Neural progenitor cell (in vitro differentiated cells): ENCODE results near the gene PRXL2A. TPM values are rescaled to one million over a fixed set of nuclear protein-coding genes. Genes with fewer than 3 reads are reported as not detected.
"Not testable (repeated sequence)": the region's sequence is repeated elsewhere in the genome, so short reads cannot be mapped to it uniquely, and the experiment has no call there.

ENCODE experiments used
- DNase-seq: peaks from one replicate; pipeline ENCODE4 v3.0.0-alpha.2; 2016; ENCODE audit warnings: low spot score
- H2AFZ ChIP-seq: fragments of 200-600 bp; sonication (generic); replicated peaks from 2 replicates; pipeline ENCODE4 v1.6.1; 2016; ENCODE audit warnings: antibody characterized with exemption
- H3F3A ChIP-seq: fragments of 200-600 bp; sonication (generic); 2 replicates; pipeline ENCODE4 v1.6.1; 2016; ENCODE audit warnings: antibody characterized with exemption, low read depth
- H3K27ac ChIP-seq: fragments of 200-600 bp; sonication (generic); 2 replicates; pipeline ENCODE4 v1.5.1; 2016; ENCODE audit warnings: mild to moderate bottlenecking
- H3K27me3 ChIP-seq: fragments of 200-600 bp; sonication (generic); 2 replicates; pipeline ENCODE4 v1.6.1; 2016; ENCODE audit warnings: mild to moderate bottlenecking, moderate library complexity
- H3K36me3 ChIP-seq: fragments of 200-600 bp; sonication (generic); 2 replicates; pipeline ENCODE4 v1.5.1; 2016
- H3K4me1 ChIP-seq: fragments of 200-600 bp; sonication (generic); 2 replicates; pipeline ENCODE4 v1.6.1; 2016; ENCODE audit warnings: mixed run types
- H3K4me2 ChIP-seq: fragments of 200-600 bp; sonication (generic); 2 replicates; pipeline ENCODE4 v1.6.1; 2016
- H3K4me3 ChIP-seq: fragments of 200-600 bp; sonication (generic); 2 replicates; pipeline ENCODE4 v1.5.1; 2016
- H3K79me2 ChIP-seq: fragments of 200-600 bp; sonication (generic); 2 replicates; pipeline ENCODE4 v1.6.1; 2016; ENCODE audit warnings: low read depth
- H3K9ac ChIP-seq: fragments of 200-600 bp; sonication (generic); 2 replicates; pipeline ENCODE4 v1.6.1; 2016
- H3K9me3 ChIP-seq: fragments of 200-600 bp; sonication (generic); 2 replicates; pipeline ENCODE4 v1.5.1; 2016; ENCODE audit warnings: low read depth
- H4K20me1 ChIP-seq: fragments of 200-600 bp; sonication (generic); 2 replicates; pipeline ENCODE4 v1.6.1; 2016; ENCODE audit warnings: low read depth
- H3K27ac Mint-ChIP-seq: 3 replicates; pipeline ENCODE4 v1.8.0; 2021; ENCODE audit warnings: mixed read lengths
- H3K27me3 Mint-ChIP-seq: 2 replicates; pipeline ENCODE4 v1.8.0; 2022; ENCODE audit warnings: low read depth, mild to moderate bottlenecking, inconsistent platforms, moderate library complexity, mixed read lengths; ENCODE audit not compliant: insufficient read depth
- H3K36me3 Mint-ChIP-seq: 3 replicates; pipeline ENCODE4 v1.8.0; 2021; ENCODE audit warnings: mixed read lengths
- H3K4me1 Mint-ChIP-seq: 3 replicates; pipeline ENCODE4 v1.8.0; 2021; ENCODE audit warnings: mixed read lengths
- H3K4me3 Mint-ChIP-seq: 3 replicates; pipeline ENCODE4 v1.8.0; 2021; ENCODE audit warnings: mild to moderate bottlenecking, moderate library complexity, mixed read lengths
- H3K9me3 Mint-ChIP-seq: 3 replicates; pipeline ENCODE4 v1.8.0; 2020; ENCODE audit warnings: mixed read lengths
- EZH2 ChIP-seq: fragments of 200-600 bp; sonication (generic); IDR thresholded peaks from 2 replicates; pipeline ENCODE4 v1.6.1; 2017; ENCODE audit warnings: antibody characterized with exemption, mild to moderate bottlenecking, moderate library complexity
- EZH2phosphoT487 ChIP-seq: fragments of 200-600 bp; sonication (generic); IDR thresholded peaks from 2 replicates; pipeline ENCODE4 v1.6.1; 2017; ENCODE audit warnings: antibody characterized with exemption
- total RNA-seq: library from RNA; depleted of rRNA; stranded (reverse); fragments of >200 nt; gene quantifications from 2 replicates; pipeline ENCODE4 v1.2.3, GENCODE V29; 2015; ENCODE audit warnings: low replicate concordance
- TF ChIP-seq, protein P1 (sequence below): fragments of 200-600 bp; sonication (generic); IDR thresholded peaks from 2 replicates; pipeline ENCODE4 v1.5.1; 2017; ENCODE audit warnings: antibody characterized with exemption, mild to moderate bottlenecking

Gene PRXL2A
- total RNA-seq, 1 donor from 2014 or later, result 107 TPM

DNA sequence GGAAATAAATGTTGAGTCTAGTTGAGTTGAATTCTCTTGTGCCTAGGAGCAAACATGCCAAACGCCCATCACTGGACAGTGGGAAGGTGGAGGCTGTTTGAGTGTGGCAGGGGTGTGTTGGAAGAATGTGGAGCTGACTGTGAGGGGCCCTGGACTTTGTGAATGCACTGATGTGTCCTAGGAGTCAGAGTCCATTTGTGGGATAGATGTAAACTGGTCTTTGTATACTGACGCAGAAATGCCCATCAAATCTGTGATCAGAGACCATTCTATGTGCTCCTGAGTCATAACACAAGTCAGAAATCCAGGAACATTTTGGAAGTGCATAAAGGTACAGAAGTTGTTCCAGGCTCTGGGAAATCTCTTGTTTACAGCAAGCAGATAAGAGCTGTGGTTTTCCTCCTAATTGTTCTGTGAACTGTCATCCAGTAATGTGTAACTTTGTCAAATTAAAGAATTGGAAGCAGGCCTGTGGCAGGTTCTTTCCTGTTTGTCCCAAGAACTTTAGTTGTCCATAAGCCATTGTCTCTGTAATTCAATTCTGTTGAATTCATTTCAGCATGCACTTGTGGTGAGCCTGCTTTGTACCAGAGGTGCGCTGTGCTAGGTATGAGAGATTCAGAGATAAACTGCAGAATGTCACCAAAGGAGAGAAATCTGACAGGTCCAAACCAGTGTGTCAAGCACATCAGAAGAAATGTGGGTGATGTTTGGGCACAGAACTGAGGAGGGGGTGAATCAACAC is 7.6 kb downstream of the PRXL2A start:
- Mint-ChIP-seq H3K4me1 (peaks cover 66% of the 10 kb centered on the region), H3K36me3 (peaks cover 29% of the 10 kb centered on the region), H3K4me3 (peak overlapping the region; percentile 14), H3K9me3 (no peaks in the 10 kb centered on the region), H3K27me3 (no peaks in the 10 kb centered on the region), H3K27ac (peak overlapping the region; percentile 57)
- Histone ChIP-seq H2AFZ (no peak overlapping the region), H3K4me3 (no peak overlapping the region), H4K20me1 (peaks cover 100% of the 10 kb centered on the region), H3K4me1 (peaks cover 67% of the 10 kb centered on the region), H3K4me2 (peak overlapping the region; percentile 68), H3K36me3 (no peaks in the 10 kb centered on the region), H3K79me2 (peaks cover 98% of the 10 kb centered on the region), H3F3A (peaks cover 13% of the 10 kb centered on the region), H3K27ac (no peak overlapping the region), H3K9ac (no peak overlapping the region), H3K27me3 (no peaks in the 10 kb centered on the region), H3K9me3 (no peaks in the 10 kb centered on the region)
- no peak for DNase-seq
- TF ChIP-seq EZH2phosphoT487, result no peak
- no peak for TF ChIP-seq EZH2
- TF ChIP-seq, protein P1, sequence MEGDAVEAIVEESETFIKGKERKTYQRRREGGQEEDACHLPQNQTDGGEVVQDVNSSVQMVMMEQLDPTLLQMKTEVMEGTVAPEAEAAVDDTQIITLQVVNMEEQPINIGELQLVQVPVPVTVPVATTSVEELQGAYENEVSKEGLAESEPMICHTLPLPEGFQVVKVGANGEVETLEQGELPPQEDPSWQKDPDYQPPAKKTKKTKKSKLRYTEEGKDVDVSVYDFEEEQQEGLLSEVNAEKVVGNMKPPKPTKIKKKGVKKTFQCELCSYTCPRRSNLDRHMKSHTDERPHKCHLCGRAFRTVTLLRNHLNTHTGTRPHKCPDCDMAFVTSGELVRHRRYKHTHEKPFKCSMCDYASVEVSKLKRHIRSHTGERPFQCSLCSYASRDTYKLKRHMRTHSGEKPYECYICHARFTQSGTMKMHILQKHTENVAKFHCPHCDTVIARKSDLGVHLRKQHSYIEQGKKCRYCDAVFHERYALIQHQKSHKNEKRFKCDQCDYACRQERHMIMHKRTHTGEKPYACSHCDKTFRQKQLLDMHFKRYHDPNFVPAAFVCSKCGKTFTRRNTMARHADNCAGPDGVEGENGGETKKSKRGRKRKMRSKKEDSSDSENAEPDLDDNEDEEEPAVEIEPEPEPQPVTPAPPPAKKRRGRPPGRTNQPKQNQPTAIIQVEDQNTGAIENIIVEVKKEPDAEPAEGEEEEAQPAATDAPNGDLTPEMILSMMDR, result no peak

GRCh38 chr10:80416479-80417098 is 8.2 kb downstream of the PRXL2A start:
- H3K4me1 ChIP-seq, result peaks cover 63% of the 10 kb centered on the region
- peaks cover 3% of the 10 kb centered on the region for H3K36me3 ChIP-seq
- Mint-ChIP-seq H3K27me3 (no peaks in the 10 kb centered on the region), H3K4me3 (peak overlapping the region; percentile 14), H3K27ac (peak overlapping the region; percentile 57), H3K4me1 (peaks cover 64% of the 10 kb centered on the region), H3K36me3 (peaks cover 27% of the 10 kb centered on the region), H3K9me3 (no peaks in the 10 kb centered on the region)
- H3K79me2 ChIP-seq, result peaks cover 92% of the 10 kb centered on the region
- peak overlapping the region; percentile 68 for H3K4me2 ChIP-seq
- no peak overlapping the region for H3K9ac ChIP-seq
- H4K20me1 ChIP-seq, result peaks cover 100% of the 10 kb centered on the region
- peak overlapping the region; percentile 5 for H3K4me3 ChIP-seq
- peaks cover 13% of the 10 kb centered on the region for H3F3A ChIP-seq
- no peak overlapping the region for H3K27ac ChIP-seq
- H3K9me3 ChIP-seq, result no peaks in the 10 kb centered on the region
- TF ChIP-seq EZH2phosphoT487, result no peak
- TF ChIP-seq, protein P1, result no peak
- TF ChIP-seq EZH2, result no peak
- no peaks in the 10 kb centered on the region for H3K27me3 ChIP-seq
- no peak overlapping the region for H2AFZ ChIP-seq
- peak; percentile 56 for DNase-seq

DNA sequence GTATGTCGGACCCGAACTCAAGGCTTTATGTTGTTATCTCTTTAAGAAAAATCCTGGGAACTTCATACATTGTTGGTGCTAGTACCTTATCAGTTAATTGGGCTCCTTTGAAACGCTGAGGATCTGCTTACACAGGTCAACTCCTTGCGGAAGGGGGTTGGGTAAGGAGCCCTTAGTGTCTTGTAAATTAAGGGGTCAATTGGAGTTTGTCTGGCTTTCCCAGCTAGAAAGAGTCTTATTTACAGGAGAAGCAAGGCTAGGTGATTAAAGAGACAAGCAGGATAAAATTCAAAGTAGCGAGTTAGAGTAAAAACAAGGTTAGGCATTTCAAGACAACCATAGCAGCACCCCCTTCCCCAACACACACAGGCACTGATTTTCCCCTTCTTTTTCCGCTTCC is 8.9 kb downstream of the PRXL2A start:
- not testable (repeated sequence) for H3K27me3 Mint-ChIP-seq, DNase-seq, H3K9me3 Mint-ChIP-seq, H2AFZ ChIP-seq, H3K36me3 ChIP-seq, H3K27me3 ChIP-seq, H3K9me3 ChIP-seq, H3K27ac ChIP-seq, H3K4me3 Mint-ChIP-seq, H3K9ac ChIP-seq
- Histone ChIP-seq H3K4me1 (peaks cover 56% of the 10 kb centered on the region), H3K4me3 (peak overlapping the region; percentile 5), H3K4me2 (peak overlapping the region; percentile 68), H4K20me1 (peaks cover 100% of the 10 kb centered on the region), H3F3A (peaks cover 13% of the 10 kb centered on the region), H3K79me2 (peaks cover 86% of the 10 kb centered on the region)
- Mint-ChIP-seq H3K4me1 (peaks cover 61% of the 10 kb centered on the region), H3K36me3 (peaks cover 25% of the 10 kb centered on the region), H3K27ac (peak overlapping the region; percentile 18)
